HEK293 (cell line): Measurements from ENCODE around the gene ACOX2.
A peak's percentile ranks its signal among the peaks of the same experiment; 100 is the strongest.

Experiments
- CTCF ChIA-PET: fragments of 350-600 bp; formaldehyde crosslinking; extraction: SDS; loops from one replicate; lab custom pipeline; 2021; ENCODE audit warnings: antibody characterized with exemption; lab: Yijun Ruan, JAX
- POLR2A ChIA-PET: fragments of 300-600 bp; formaldehyde crosslinking; extraction: SDS; loops from one replicate; lab custom pipeline; 2020; ENCODE audit warnings: antibody characterized with exemption, inconsistent platforms; lab: Yijun Ruan, JAX
- H3K27ac ChIP-seq: fragments of 200-500 bp; sonication (Bioruptor generic); 2 replicates; pipeline ENCODE4 v1.5.1; 2014; ENCODE audit warnings: low read depth, low read length, control low read depth, inconsistent platforms; ENCODE audit errors: extremely low read depth
- H3K36me3 ChIP-seq, 2 experiments: fragments of 200-500 bp in 1 of 2; sonication (Bioruptor generic) in 1 of 2; 1 replicate in 1 of 2; 2 replicates in 1 of 2; pipeline ENCODE4 v1.5.1; 2014 to 2017; ENCODE audit warnings: inconsistent platforms in 2 of 2, low read length in 2 of 2; ENCODE audit not compliant: control insufficient read depth in 2 of 2, insufficient read depth in 1 of 2
- H3K4me1 ChIP-seq: fragments of 200-500 bp; sonication (Bioruptor generic); 2 replicates; pipeline ENCODE4 v1.5.1; 2014; ENCODE audit warnings: mild to moderate bottlenecking, low read length, inconsistent platforms; ENCODE audit not compliant: control insufficient read depth, insufficient read depth
- H3K4me3 ChIP-seq: 2 replicates; pipeline ENCODE4 v1.5.1; 2011; ENCODE audit warnings: low read depth, mild to moderate bottlenecking, control low read depth, low read length, moderate library complexity
- H3K9me3 ChIP-seq: fragments of 200-500 bp; sonication (Bioruptor generic); 2 replicates; pipeline ENCODE4 v1.5.1; 2014; ENCODE audit warnings: low read depth, low read length, inconsistent platforms; ENCODE audit not compliant: control insufficient read depth, insufficient read depth
- BCL6B ChIP-seq: fragments of 450-650 bp; formaldehyde crosslinking; IDR thresholded peaks from 2 replicates; pipeline ENCODE4 v1.5.1; 2017; ENCODE audit warnings: missing biosample characterization, missing genetic modification characterization
- ELK4 ChIP-seq: IDR thresholded peaks from 2 replicates; pipeline ENCODE4 v1.6.1; 2011; ENCODE audit warnings: mild to moderate bottlenecking, low read depth, low read length, borderline replicate concordance
- HIC1 ChIP-seq: fragments of 450-650 bp; formaldehyde crosslinking; IDR thresholded peaks from 2 replicates; pipeline ENCODE4 v1.5.1; 2016; ENCODE audit warnings: missing biosample characterization, missing genetic modification characterization
- MYNN ChIP-seq: fragments of 450-650 bp; formaldehyde crosslinking; IDR thresholded peaks from 2 replicates; pipeline ENCODE4 v1.5.1; 2016; ENCODE audit warnings: missing biosample characterization, missing genetic modification characterization, borderline replicate concordance
- PRDM10 ChIP-seq: fragments of 450-650 bp; formaldehyde crosslinking; IDR thresholded peaks from 2 replicates; pipeline ENCODE4 v1.5.1; 2016; ENCODE audit warnings: missing biosample characterization, missing genetic modification characterization
- PRDM6 ChIP-seq: fragments of 450-650 bp; formaldehyde crosslinking; IDR thresholded peaks from 2 replicates; pipeline ENCODE4 v1.5.1; 2017; ENCODE audit warnings: missing biosample characterization, missing genetic modification characterization
- SP2 ChIP-seq: fragments of 450-650 bp; formaldehyde crosslinking; IDR thresholded peaks from 2 replicates; pipeline ENCODE4 v1.5.1; 2016; ENCODE audit warnings: missing biosample characterization, missing genetic modification characterization
- TRIM28 ChIP-seq: IDR thresholded peaks from 2 replicates; pipeline ENCODE4 v1.6.1; 2011; ENCODE audit warnings: low read length, control low read depth, borderline replicate concordance
- ZBTB26 ChIP-seq: fragments of 450-650 bp; formaldehyde crosslinking; optimal IDR thresholded peaks from 2 replicates; pipeline ENCODE3; 2016; ENCODE audit warnings: missing biosample characterization, mild to moderate bottlenecking, missing genetic modification characterization
- ZBTB49 ChIP-seq: fragments of 450-650 bp; formaldehyde crosslinking; IDR thresholded peaks from 2 replicates; pipeline ENCODE4 v1.5.1; 2016; ENCODE audit warnings: missing biosample characterization, missing genetic modification characterization, low read depth
- ZNF169 ChIP-seq: fragments of 450-650 bp; formaldehyde crosslinking; IDR thresholded peaks from 2 replicates; pipeline ENCODE4 v1.5.1; 2016; ENCODE audit warnings: missing biosample characterization, missing genetic modification characterization
- ZNF223 ChIP-seq: fragments of 450-650 bp; formaldehyde crosslinking; IDR thresholded peaks from 2 replicates; pipeline ENCODE4 v1.5.1; 2016; ENCODE audit warnings: missing biosample characterization, missing genetic modification characterization
- ZNF24 ChIP-seq: fragments of 450-650 bp; formaldehyde crosslinking; IDR thresholded peaks from 2 replicates; pipeline ENCODE4 v1.5.1; 2016; ENCODE audit warnings: missing biosample characterization, missing genetic modification characterization
- ZNF335 ChIP-seq: fragments of 450-650 bp; formaldehyde crosslinking; conservative IDR thresholded peaks from 2 replicates; pipeline ENCODE4 v1.5.1; 2016; ENCODE audit warnings: missing biosample characterization, missing genetic modification characterization
- ZNF549 ChIP-seq: fragments of 450-650 bp; IDR thresholded peaks from 2 replicates; pipeline ENCODE4 v1.5.1; 2018; ENCODE audit warnings: missing biosample characterization, missing genetic modification characterization, mild to moderate bottlenecking, inconsistent platforms, moderate library complexity
- ZNF645 ChIP-seq: fragments of 450-650 bp; formaldehyde crosslinking; IDR thresholded peaks from 2 replicates; pipeline ENCODE4; 2016; ENCODE audit warnings: missing biosample characterization, missing genetic modification characterization
- ZNF660 ChIP-seq: fragments of 450-650 bp; IDR thresholded peaks from 2 replicates; pipeline ENCODE4 v1.5.1; 2018; ENCODE audit warnings: missing biosample characterization, mild to moderate bottlenecking, missing genetic modification characterization

ACOX2 gene

GRCh38 chr3:58463181-58463941 lies 73.6 kb downstream of the ACOX2 start:
- Histone ChIP-seq H3K36me3 (no peaks in the 10 kb centered on the region), H3K4me1 (no peaks in the 10 kb centered on the region; the same call in 1 of the 2 replicates), H3K27ac (peak overlapping the region; percentile 67; the same call in 1 of the 2 replicates), H3K4me3 (no peak overlapping the region), H3K9me3 (no peaks in the 10 kb centered on the region)
- ChIA-PET CTCF (interaction anchor here (0.6 to 1.3 kb wide), 13 partner anchors 9 to 784 kb away, joined by 3 to 5 read pairs (median 3); no protein-coding TSS in a partner anchor), POLR2A (interaction anchor here (0.9 kb wide), 1 partner anchor 28 kb away, joined by 3 read pairs; the partner anchor contains the start of gene KCTD6)
- TF ChIP-seq ZNF335 (tag by site-specific recombination) (peak; percentile 66), ZNF549 (tag by site-specific recombination) (0 out of 2 replicates have a peak, but pooled peaks have one; percentile 42), ZBTB49 (no peak), MYNN (tag by site-specific recombination) (peak; percentile 94), ZNF660 (tag by site-specific recombination) (peak; percentile 17; the same call in 1 of the 2 replicates), ZBTB26 (no peak), ZNF169 (tag by site-specific recombination) (no peak), HIC1 (tag by site-specific recombination) (no peak), ELK4 (no peak), TRIM28 (peak; percentile 77), SP2 (tag by site-specific recombination) (0 out of 2 replicates have a peak, but pooled peaks have one; percentile 5), BCL6B (no peak), ZNF645 (tag by site-specific recombination) (no peak), PRDM6 (tag by site-specific recombination) (0 out of 2 replicates have a peak, but pooled peaks have one; percentile 12), ZNF223 (no peak), PRDM10 (tag by site-specific recombination) (peak; percentile 51; the same call in 1 of the 2 replicates), ZNF24 (tag by site-specific recombination) (peak; percentile 80)
